ENCODE data around the gene CHID1.

GRCh38 chr11:863910-864827 is 46.4 kb downstream of the CHID1 start:
- TF ChIP-seq CTCF (IDR thresholded peaks at IDR 0.05) (no peak), POLR2A (IDR thresholded peaks at IDR 0.05; ENCODE audit: low read depth) (no peak), POLR2AphosphoS5 (IDR thresholded peaks at IDR 0.05) (no peak), EP300 (IDR thresholded peaks at IDR 0.05) (no peak)

Measured in esophagus muscularis mucosa (tissue), 4 donors.